Endodermal cell (in vitro differentiated cells): ENCODE data around the gene SLC22A13. TPM values are rescaled to one million over a fixed set of nuclear protein-coding genes. Genes with fewer than 3 reads are reported as not detected.

ENCODE experiments used
- DNase-seq: peaks from one replicate; pipeline ENCODE4 v3.0.0-alpha.2; 2017
- H3K27ac ChIP-seq: 2 replicates; pipeline ENCODE4 v1.5.1; 2013; ENCODE audit warnings: mild to moderate bottlenecking, low read depth, low read length, moderate library complexity
- H3K27me3 ChIP-seq: 2 replicates; pipeline ENCODE4 v1.6.1; 2013; ENCODE audit warnings: mild to moderate bottlenecking, low read length, moderate library complexity; ENCODE audit not compliant: insufficient read depth, control insufficient read depth, poor library complexity, severe bottlenecking
- H3K36me3 ChIP-seq: 2 replicates; pipeline ENCODE4 v1.7.0; 2013; ENCODE audit warnings: mild to moderate bottlenecking, low read length, moderate library complexity; ENCODE audit not compliant: control insufficient read depth, insufficient read depth
- H3K4me1 ChIP-seq: one replicate; pipeline ENCODE4 v1.7.0; 2013; ENCODE audit warnings: low read length; ENCODE audit not compliant: control insufficient read depth, insufficient read depth
- H3K4me3 ChIP-seq: 2 replicates; pipeline ENCODE4 v1.5.1; 2013; ENCODE audit warnings: mild to moderate bottlenecking, low read length, moderate library complexity
- H3K9ac ChIP-seq: 2 replicates; pipeline ENCODE4 v1.6.1; 2013; ENCODE audit warnings: mild to moderate bottlenecking, low read length, moderate library complexity; ENCODE audit not compliant: poor library complexity, severe bottlenecking; ENCODE audit errors: extremely low read depth
- H3K9me3 ChIP-seq: 2 replicates; pipeline ENCODE4 v1.6.1; 2013; ENCODE audit warnings: mild to moderate bottlenecking, low read length, moderate library complexity; ENCODE audit not compliant: control insufficient read depth
- H3K27ac Mint-ChIP-seq: 2 replicates; pipeline ENCODE4 v1.8.0; 2020; ENCODE audit warnings: mixed read lengths
- H3K27me3 Mint-ChIP-seq: 2 replicates; pipeline ENCODE4 v1.8.0; 2021; ENCODE audit warnings: mild to moderate bottlenecking, mixed read lengths; ENCODE audit not compliant: insufficient read depth
- H3K36me3 Mint-ChIP-seq: 2 replicates; pipeline ENCODE4 v1.8.0; 2020; ENCODE audit warnings: low read depth, mixed read lengths
- H3K4me1 Mint-ChIP-seq: 2 replicates; pipeline ENCODE4 v1.8.0; 2020; ENCODE audit warnings: mixed read lengths
- H3K4me3 Mint-ChIP-seq: 2 replicates; pipeline ENCODE4 v1.8.0; 2020; ENCODE audit warnings: mild to moderate bottlenecking, moderate library complexity, mixed read lengths
- H3K9me3 Mint-ChIP-seq: 2 replicates; pipeline ENCODE4 v1.8.0; 2020; ENCODE audit warnings: mild to moderate bottlenecking, mixed read lengths
- WGBS, 2 experiments: methylation state at CpG; one replicate each; pipeline versions ENCODE4 v1.1.5 to v1.1.7; 2013; ENCODE audit warnings: missing lambda C conversion rate in 2 of 2, mixed read lengths in 1 of 2; ENCODE audit not compliant: insufficient coverage in 1 of 2, insufficient read length in 1 of 2; 5-methylcytosine and 5-hydroxymethylcytosine counted together
- total RNA-seq, 2 donors: library from RNA; stranded (reverse); fragmentation: NEBNext Ultra II Directional in 1 of 2; extraction: Animal tissue kit (Norgen Biotek cat#: 25700) in 1 of 2; gene quantifications; 2 replicates in 1 of 2; 3 replicates in 1 of 2; pipeline ENCODE4 v1.2.1, GENCODE V29; 2021
- TF ChIP-seq, protein P1 (sequence below): fragments of 200-600 bp; sonication (generic); conservative IDR thresholded peaks from 2 replicates; pipeline ENCODE4 v1.5.0; 2021; ENCODE audit warnings: antibody characterized with exemption, mild to moderate bottlenecking

SLC22A13 gene
- total RNA-seq, 2 donors from 2014 or later = 0.13 to 0.33 TPM

DNA sequence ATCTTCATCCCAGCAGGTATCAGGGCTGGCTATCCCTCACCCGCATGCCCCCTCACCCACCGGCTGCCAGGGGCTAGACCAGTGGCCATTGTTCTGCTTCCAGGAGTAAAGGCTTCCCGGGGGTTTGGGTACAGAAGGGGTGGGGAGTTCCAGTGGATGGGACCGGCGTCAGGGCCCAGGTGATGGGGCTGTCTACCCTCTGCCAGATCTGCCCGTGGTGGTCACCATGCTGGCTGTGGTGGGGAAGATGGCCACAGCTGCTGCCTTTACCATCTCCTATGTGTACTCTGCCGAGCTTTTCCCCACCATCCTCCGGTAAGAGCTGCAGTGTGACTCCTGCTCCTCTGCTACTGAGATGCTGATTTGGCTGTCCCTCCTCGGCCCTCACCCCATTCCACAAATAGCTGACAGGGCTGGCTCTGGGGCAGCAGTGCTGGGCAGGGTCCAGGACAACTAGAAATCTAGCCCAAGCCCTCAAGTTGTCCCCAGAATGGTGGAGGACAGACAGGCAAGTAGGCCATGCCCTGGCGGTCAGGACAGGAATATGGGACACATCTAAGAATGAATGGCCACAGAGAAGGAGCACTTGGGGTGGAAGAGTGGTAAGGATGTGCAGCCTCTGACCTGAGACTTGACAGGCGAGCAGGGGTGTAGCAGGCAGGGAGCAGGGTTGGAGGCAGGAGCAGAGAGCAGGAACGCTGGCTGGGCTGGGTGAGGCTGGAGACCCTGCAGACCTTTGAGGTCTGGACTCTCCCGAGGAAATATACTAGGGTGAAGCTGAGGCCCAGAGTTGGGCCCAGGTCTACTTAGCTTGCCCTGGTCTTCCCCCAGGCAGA is 10.7 kb downstream of the SLC22A13 start:
- H3K36me3 Mint-ChIP-seq = no peaks in the 10 kb centered on the region
- no peaks in the 10 kb centered on the region for H3K9me3 ChIP-seq
- H3K9me3 Mint-ChIP-seq = no peaks in the 10 kb centered on the region
- H3K27ac ChIP-seq = no peak overlapping the region
- TF ChIP-seq, protein P1, sequence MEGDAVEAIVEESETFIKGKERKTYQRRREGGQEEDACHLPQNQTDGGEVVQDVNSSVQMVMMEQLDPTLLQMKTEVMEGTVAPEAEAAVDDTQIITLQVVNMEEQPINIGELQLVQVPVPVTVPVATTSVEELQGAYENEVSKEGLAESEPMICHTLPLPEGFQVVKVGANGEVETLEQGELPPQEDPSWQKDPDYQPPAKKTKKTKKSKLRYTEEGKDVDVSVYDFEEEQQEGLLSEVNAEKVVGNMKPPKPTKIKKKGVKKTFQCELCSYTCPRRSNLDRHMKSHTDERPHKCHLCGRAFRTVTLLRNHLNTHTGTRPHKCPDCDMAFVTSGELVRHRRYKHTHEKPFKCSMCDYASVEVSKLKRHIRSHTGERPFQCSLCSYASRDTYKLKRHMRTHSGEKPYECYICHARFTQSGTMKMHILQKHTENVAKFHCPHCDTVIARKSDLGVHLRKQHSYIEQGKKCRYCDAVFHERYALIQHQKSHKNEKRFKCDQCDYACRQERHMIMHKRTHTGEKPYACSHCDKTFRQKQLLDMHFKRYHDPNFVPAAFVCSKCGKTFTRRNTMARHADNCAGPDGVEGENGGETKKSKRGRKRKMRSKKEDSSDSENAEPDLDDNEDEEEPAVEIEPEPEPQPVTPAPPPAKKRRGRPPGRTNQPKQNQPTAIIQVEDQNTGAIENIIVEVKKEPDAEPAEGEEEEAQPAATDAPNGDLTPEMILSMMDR = no peak
- no peaks in the 10 kb centered on the region for H3K36me3 ChIP-seq
- peaks cover under 1% of the 10 kb centered on the region for H3K4me1 Mint-ChIP-seq
- H3K4me3 Mint-ChIP-seq = no peak overlapping the region
- H3K4me1 ChIP-seq = no peaks in the 10 kb centered on the region
- no peaks in the 10 kb centered on the region for H3K27me3 Mint-ChIP-seq
- H3K4me3 ChIP-seq = no peak overlapping the region
- WGBS, 2 experiments = 90 to 95% methylated on average over 10 to 13 of the region's 13 CpGs
- no peak for DNase-seq
- H3K27me3 ChIP-seq = no peaks in the 10 kb centered on the region
- peak overlapping the region; percentile 38 for H3K27ac Mint-ChIP-seq
- no peak overlapping the region for H3K9ac ChIP-seq

DNA sequence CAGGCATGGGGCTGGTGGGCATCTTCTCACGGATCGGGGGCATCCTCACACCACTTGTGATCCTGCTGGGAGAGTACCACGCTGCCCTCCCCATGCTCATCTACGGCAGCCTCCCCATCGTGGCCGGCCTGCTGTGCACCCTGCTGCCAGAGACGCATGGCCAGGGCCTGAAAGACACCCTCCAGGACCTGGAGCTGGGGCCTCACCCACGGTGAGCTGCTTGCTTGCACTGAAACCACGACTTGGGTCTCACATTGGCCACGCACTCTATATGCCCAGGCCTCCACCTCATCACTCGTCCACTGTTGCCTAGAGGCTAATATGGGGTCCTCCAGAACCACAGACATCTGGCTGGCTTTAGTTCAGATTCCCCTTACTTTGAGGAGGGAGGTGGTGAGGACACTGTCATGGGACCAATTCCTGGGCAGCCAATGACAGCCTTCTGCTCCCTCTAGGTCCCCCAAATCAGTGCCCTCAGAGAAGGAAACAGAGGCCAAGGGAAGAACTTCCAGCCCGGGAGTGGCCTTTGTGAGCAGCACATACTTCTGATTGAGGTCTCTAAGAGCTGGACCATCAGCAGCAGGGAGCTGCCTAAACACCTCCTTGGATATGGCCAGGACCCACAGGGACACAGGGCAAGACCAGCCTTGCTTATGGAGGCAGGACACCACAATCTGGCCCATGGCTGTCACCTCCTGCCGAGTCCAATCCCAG is 11.5 kb downstream of the SLC22A13 start:
- no peaks in the 10 kb centered on the region for H3K4me1 ChIP-seq
- no peaks in the 10 kb centered on the region for H3K27me3 Mint-ChIP-seq
- no peak overlapping the region for H3K27ac Mint-ChIP-seq
- WGBS, 2 experiments = 94 to 98% methylated on average over 13 of the region's 13 CpGs
- H3K36me3 ChIP-seq = no peaks in the 10 kb centered on the region
- no peak overlapping the region for H3K4me3 Mint-ChIP-seq
- H3K4me3 ChIP-seq = no peak overlapping the region
- H3K27me3 ChIP-seq = no peaks in the 10 kb centered on the region
- DNase-seq = no peak
- peaks cover 6% of the 10 kb centered on the region for H3K4me1 Mint-ChIP-seq
- H3K36me3 Mint-ChIP-seq = no peaks in the 10 kb centered on the region
- peaks cover 4% of the 10 kb centered on the region for H3K9me3 ChIP-seq
- TF ChIP-seq, protein P1 = no peak
- H3K9ac ChIP-seq = no peak overlapping the region
- H3K9me3 Mint-ChIP-seq = no peaks in the 10 kb centered on the region
- H3K27ac ChIP-seq = no peak overlapping the region

DNA sequence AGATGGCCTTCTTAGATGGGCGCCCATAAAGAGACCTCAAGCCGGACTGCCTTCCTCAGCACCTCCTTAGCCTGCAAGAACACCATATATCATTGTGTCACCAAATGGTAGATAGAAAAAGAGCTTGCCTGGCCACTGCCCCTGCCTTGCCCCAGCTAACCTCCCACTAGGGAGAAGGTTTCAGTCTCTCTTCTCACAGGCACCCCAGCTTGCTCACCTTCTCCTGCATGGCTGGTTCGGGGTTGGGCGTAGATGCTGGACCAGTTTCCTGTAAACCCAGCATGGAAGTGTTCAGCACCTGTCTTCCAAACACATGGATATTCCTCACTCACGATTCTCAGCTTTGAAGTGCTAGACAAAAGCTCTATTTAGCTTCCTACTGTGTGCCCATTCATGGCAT is 13.2 kb downstream of the SLC22A13 start:
- no peaks in the 10 kb centered on the region for H3K4me1 ChIP-seq
- H3K27me3 ChIP-seq = no peaks in the 10 kb centered on the region
- WGBS, 2 experiments = 75 to 95% methylated on average over 1 to 5 of the region's 5 CpGs
- no peak overlapping the region for H3K4me3 Mint-ChIP-seq
- H3K9ac ChIP-seq = no peak overlapping the region
- H3K27ac Mint-ChIP-seq = no peak overlapping the region
- peaks cover 6% of the 10 kb centered on the region for H3K4me1 Mint-ChIP-seq
- H3K27me3 Mint-ChIP-seq = no peaks in the 10 kb centered on the region
- DNase-seq = no peak
- H3K9me3 Mint-ChIP-seq = no peaks in the 10 kb centered on the region
- H3K27ac ChIP-seq = no peak overlapping the region
- H3K36me3 ChIP-seq = no peaks in the 10 kb centered on the region
- no peaks in the 10 kb centered on the region for H3K36me3 Mint-ChIP-seq
- H3K4me3 ChIP-seq = no peak overlapping the region
- TF ChIP-seq, protein P1 = no peak
- peaks cover 4% of the 10 kb centered on the region for H3K9me3 ChIP-seq
